ENCODE data around the gene WDR35. TPM values are rescaled to one million over a fixed set of nuclear protein-coding genes. Genes with fewer than 3 reads are reported as not detected.

WDR35 gene
- total RNA-seq, 1 donor from 2014 or later, result 13.6 TPM

DNA sequence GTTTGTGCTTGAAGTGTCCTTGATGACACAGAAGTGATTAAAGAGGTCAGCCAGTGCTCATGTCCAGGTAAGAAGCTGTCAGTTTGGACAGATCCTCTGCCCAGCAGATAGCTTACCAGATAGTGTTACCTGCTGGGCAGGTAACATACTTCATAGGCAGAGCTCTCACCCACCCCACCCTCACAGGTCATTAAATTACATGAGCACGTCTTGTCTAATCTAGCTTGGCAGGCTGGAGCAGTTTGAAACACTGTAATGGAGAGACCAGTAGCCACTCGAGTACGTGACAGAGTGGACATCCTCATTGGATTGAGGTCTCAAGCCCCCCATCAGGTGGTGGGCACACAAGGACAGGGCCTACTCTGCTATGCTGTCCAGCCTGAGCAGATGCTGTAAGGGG is 115.2 kb downstream of the WDR35 start:
- no peaks in the 10 kb centered on the region for H3K27me3 ChIP-seq (ENCODE audit: control insufficient read depth, insufficient read depth, low read length)
- no peaks in the 10 kb centered on the region for H3K36me3 ChIP-seq (ENCODE audit: control insufficient read depth, insufficient read depth, low read length)
- DNase-seq (ENCODE audit: low read depth), result no peak
- TF ChIP-seq, protein P1, sequence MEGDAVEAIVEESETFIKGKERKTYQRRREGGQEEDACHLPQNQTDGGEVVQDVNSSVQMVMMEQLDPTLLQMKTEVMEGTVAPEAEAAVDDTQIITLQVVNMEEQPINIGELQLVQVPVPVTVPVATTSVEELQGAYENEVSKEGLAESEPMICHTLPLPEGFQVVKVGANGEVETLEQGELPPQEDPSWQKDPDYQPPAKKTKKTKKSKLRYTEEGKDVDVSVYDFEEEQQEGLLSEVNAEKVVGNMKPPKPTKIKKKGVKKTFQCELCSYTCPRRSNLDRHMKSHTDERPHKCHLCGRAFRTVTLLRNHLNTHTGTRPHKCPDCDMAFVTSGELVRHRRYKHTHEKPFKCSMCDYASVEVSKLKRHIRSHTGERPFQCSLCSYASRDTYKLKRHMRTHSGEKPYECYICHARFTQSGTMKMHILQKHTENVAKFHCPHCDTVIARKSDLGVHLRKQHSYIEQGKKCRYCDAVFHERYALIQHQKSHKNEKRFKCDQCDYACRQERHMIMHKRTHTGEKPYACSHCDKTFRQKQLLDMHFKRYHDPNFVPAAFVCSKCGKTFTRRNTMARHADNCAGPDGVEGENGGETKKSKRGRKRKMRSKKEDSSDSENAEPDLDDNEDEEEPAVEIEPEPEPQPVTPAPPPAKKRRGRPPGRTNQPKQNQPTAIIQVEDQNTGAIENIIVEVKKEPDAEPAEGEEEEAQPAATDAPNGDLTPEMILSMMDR (IDR thresholded peaks at IDR 0.05; ENCODE audit: insufficient read depth, low read length, poor library complexity, severe bottlenecking), result no peak
- no peak overlapping the region for H3K4me3 ChIP-seq (ENCODE audit: low read depth, low read length)

DNA sequence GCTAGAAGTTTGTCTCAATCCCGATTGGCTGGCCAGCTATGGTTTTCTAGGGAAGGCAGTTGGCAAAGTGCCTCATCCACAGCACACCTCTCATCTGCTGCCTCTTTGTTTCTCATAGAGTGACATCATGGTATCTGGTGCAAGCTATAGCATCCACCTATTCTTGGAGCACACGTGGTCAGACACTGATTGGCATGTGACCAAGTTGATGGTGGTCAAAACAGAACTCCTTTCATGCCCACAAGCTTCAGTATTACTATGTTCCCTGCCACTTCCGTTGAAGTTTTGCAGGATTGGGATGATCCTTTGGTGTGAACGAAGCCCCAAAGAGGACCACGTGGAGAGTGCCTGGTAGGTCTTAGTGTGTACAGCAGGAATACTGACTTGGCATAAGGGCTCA is 116.9 kb downstream of the WDR35 start:
- DNase-seq (ENCODE audit: low read depth), result no peak
- Histone ChIP-seq H3K4me3 (ENCODE audit: low read depth, low read length) (no peak overlapping the region), H3K27me3 (ENCODE audit: control insufficient read depth, insufficient read depth, low read length) (no peaks in the 10 kb centered on the region), H3K36me3 (ENCODE audit: control insufficient read depth, insufficient read depth, low read length) (no peaks in the 10 kb centered on the region)
- TF ChIP-seq, protein P1 (IDR thresholded peaks at IDR 0.05; ENCODE audit: insufficient read depth, low read length, poor library complexity, severe bottlenecking), result no peak

DNA sequence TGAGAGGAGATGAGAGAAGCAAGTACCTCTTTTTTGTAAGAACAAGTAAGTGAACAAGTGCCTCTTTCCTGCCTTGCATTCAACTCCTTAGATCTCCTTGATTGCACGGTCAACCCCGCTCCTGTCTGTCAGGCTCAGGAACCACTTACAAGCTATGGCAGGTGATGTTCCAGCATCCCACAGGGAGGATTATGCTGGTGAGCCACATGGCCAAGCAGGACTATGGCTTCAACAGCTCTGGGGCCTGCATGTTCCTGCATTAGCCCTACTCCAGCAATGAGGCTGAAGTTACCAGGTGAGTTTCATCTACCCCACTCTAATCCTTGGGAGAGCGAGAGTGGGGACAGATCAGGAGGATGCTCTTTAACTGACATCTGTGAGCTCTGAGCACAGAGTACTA is 117.6 kb downstream of the WDR35 start:
- no peaks in the 10 kb centered on the region for H3K27me3 ChIP-seq (ENCODE audit: control insufficient read depth, insufficient read depth, low read length)
- no peaks in the 10 kb centered on the region for H3K36me3 ChIP-seq (ENCODE audit: control insufficient read depth, insufficient read depth, low read length)
- TF ChIP-seq, protein P1 (IDR thresholded peaks at IDR 0.05; ENCODE audit: insufficient read depth, low read length, poor library complexity, severe bottlenecking), result no peak
- no peak overlapping the region for H3K4me3 ChIP-seq (ENCODE audit: low read depth, low read length)
- no peak for DNase-seq (ENCODE audit: low read depth)

DNA sequence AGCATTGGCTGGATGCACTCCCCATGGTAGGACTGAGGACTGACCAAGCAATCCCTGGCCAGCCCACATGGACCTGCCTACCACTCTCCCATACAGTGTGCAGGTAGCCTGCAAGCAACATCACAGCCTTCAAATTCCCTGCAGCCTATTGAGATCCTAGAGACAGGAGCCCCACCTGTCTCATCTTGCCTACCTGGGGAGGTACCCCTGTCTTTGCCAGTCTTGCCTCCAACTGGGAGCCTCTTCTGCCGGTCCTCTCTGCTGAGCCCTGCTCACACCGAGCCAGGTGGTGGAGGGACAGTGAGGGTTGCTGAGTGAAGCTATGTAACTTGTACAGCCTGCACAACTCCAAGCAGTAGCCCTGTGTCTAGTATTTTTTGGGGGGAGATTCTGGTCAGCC is 118.1 kb downstream of the WDR35 start:
- Histone ChIP-seq H3K4me3 (ENCODE audit: low read depth, low read length) (no peak overlapping the region), H3K36me3 (ENCODE audit: control insufficient read depth, insufficient read depth, low read length) (no peaks in the 10 kb centered on the region), H3K27me3 (ENCODE audit: control insufficient read depth, insufficient read depth, low read length) (no peaks in the 10 kb centered on the region)
- no peak for DNase-seq (ENCODE audit: low read depth)
- TF ChIP-seq, protein P1 (IDR thresholded peaks at IDR 0.05; ENCODE audit: insufficient read depth, low read length, poor library complexity, severe bottlenecking), result no peak

DNA sequence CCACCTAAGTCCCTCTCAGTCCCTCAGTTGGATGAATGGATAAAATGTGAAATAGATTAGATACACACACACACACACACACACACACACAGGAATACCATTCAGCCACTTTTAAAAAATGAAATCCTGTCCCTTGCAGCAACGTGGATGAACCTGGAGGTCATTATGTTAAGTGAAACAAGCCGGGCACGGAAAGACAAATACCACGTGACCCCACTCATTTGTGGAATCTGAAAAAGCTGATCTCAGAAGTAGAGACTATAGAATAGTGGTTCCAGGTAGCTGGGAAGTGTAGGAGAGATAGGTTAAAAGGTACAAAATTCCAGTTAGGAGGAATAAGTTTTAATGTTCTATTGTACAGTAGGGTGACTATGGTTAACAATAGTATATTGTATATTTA is 119.1 kb downstream of the WDR35 start:
- DNase-seq (ENCODE audit: low read depth), result no peak
- TF ChIP-seq, protein P1 (IDR thresholded peaks at IDR 0.05; ENCODE audit: insufficient read depth, low read length, poor library complexity, severe bottlenecking), result no peak
- Histone ChIP-seq H3K27me3 (ENCODE audit: control insufficient read depth, insufficient read depth, low read length) (no peaks in the 10 kb centered on the region), H3K4me3 (ENCODE audit: low read depth, low read length) (no peak overlapping the region), H3K36me3 (ENCODE audit: control insufficient read depth, insufficient read depth, low read length) (no peaks in the 10 kb centered on the region)

All from kidney epithelial cell (primary cell).